Medulla oblongata (tissue), 1 donor: ENCODE data around the gene ATOSA.

ENCODE experiments used
- DNase-seq: peaks from one replicate; pipeline ENCODE4 v3.0.0-alpha.2; 2015; ENCODE audit errors: extremely low spot score

ATOSA gene

GRCh38 chr15:52679232-52680040 is at the start of gene ATOSA:
TSS of gene ATOSA (minus strand) at chr15:52679388. CDS start at chr15:52678021, 1,367 bp downstream.
- DNase-seq, result peak; percentile 97

GRCh38 chr15:52728899-52729298 is 49.7 kb upstream of the ATOSA start:
- DNase-seq, result no peak

- DNase-seq, result no peak
Measured at GRCh38 chr15:52727815-52728214, 48.6 kb upstream of the ATOSA start.

GRCh38 chr15:52726195-52726594 is 47.0 kb upstream of the ATOSA start:
- DNase-seq, result no peak

- no peak for DNase-seq
Measured at GRCh38 chr15:52718551-52718950, 39.4 kb upstream of the ATOSA start.

- no peak for DNase-seq
Measured at GRCh38 chr15:52717924-52718323, 38.7 kb upstream of the ATOSA start.

GRCh38 chr15:52717481-52717880 is 38.3 kb upstream of the ATOSA start:
- DNase-seq, result no peak

GRCh38 chr15:52716536-52716935 is 37.3 kb upstream of the ATOSA start:
- DNase-seq, result no peak

GRCh38 chr15:52715411-52715810 is 36.2 kb upstream of the ATOSA start:
- no peak for DNase-seq

- no peak for DNase-seq
Measured at GRCh38 chr15:52714968-52715367, 35.8 kb upstream of the ATOSA start.

GRCh38 chr15:52710708-52711389 is 31.7 kb upstream of the ATOSA start:
- no peak for DNase-seq

GRCh38 chr15:52710050-52710707 is 31.0 kb upstream of the ATOSA start:
- no peak for DNase-seq

GRCh38 chr15:52709187-52709981 is 30.2 kb upstream of the ATOSA start:
- no peak for DNase-seq

GRCh38 chr15:52706091-52706490 is 26.9 kb upstream of the ATOSA start:
- DNase-seq, result no peak

- DNase-seq, result no peak
Measured at GRCh38 chr15:52702390-52702789, 23.2 kb upstream of the ATOSA start.

- no peak for DNase-seq
Measured at GRCh38 chr15:52699457-52699856, 20.3 kb upstream of the ATOSA start.

- DNase-seq, result no peak
Measured at GRCh38 chr15:52698514-52698913, 19.3 kb upstream of the ATOSA start.

GRCh38 chr15:52697051-52697450 is 17.9 kb upstream of the ATOSA start:
- DNase-seq, result no peak

GRCh38 chr15:52695154-52695553 is 16.0 kb upstream of the ATOSA start:
- DNase-seq, result no peak

- peak; percentile 19 for DNase-seq
Measured at GRCh38 chr15:52689562-52689961, 10.4 kb upstream of the ATOSA start.

- DNase-seq, result no peak
Measured at GRCh38 chr15:52683580-52683979, 4.4 kb upstream of the ATOSA start.

- no peak for DNase-seq
Measured at GRCh38 chr15:52682781-52683180, 3.6 kb upstream of the ATOSA start.
